Heart left ventricle (tissue), 13 donors: Measurements from ENCODE around the gene LGALS7.

Experiments used
- CTCF ChIP-seq, 12 donors: fragments of 200-600 bp; sonication (generic) in 4 of 12; IDR thresholded peaks; one replicate each; pipeline versions ENCODE4 v1.5.0 to v1.8.0; 2018 to 2022; ENCODE audit warnings: antibody characterized with exemption in 12 of 12, mild to moderate bottlenecking in 5 of 12
- POLR2A ChIP-seq, 2 donors: fragments of 450-650 bp; IDR thresholded peaks; one replicate each; pipeline ENCODE4 v1.6.1; 2017; ENCODE audit warnings: antibody characterized with exemption in 2 of 2, mild to moderate bottlenecking in 2 of 2, moderate library complexity in 2 of 2
- donor health status: ischemic (EF 13 %, LVEDD 7.1; RV severe dilation, severe dysfunction).
- donor health status: DM: no; HTN: yes; CAD: no.
- donor health status: DM: no; HTN: no; CAD: no.
- donor health status: ischemic (EF 25% LVEDD 6.9; RV normal size, moderate dysfunction).
- donor health status: ischemic (EF 25% LVEDD 5.7; RV mildly dilated, moderate dysfunction).
- donor health status: ischemic (EF 35%, LVEDD 5.7; RV mildly dilated, moderate dysfunction).
- donor health status: nonischemic (EF 11% LVEDD 7.7; RV severe dilation, severe dysfunction).
- donor health status: DM: yes; HTN: yes; CAD: no.
- donor health status: PGD.
- donor health status: ischemic (EF 29% LVEDD 5.4; RV normal size, mild dysfunction).
- donor health status: nonischemic (EF 23%, LVEDD 6.1; RV moderate dilation, normal function).

GRCh38 chr19:38721496-38721895, 51.8 kb downstream of the LGALS7 start:
- TF ChIP-seq CTCF (IDR thresholded peaks at IDR 0.05) (no peak), POLR2A (IDR thresholded peaks at IDR 0.05) (no peak)
